HepG2 (cell line): Measurements from ENCODE around the gene EFNA3.

ENCODE experiments used
- CREB1 ChIP-seq, 2 experiments: fragments of 450-650 bp in 1 of 2; IDR thresholded peaks; 2 replicates each; pipeline ENCODE4 v1.6.1; 2016 to 2017; ENCODE audit warnings: control low read depth in 1 of 2, mild to moderate bottlenecking in 1 of 2, missing compliant biosample characterization in 1 of 2, missing genetic modification characterization in 1 of 2
- CTCF ChIP-seq: sonication (generic); formaldehyde crosslinking; IDR thresholded peaks from 2 replicates; pipeline ENCODE4 v1.5.0; 2020; ENCODE audit warnings: mild to moderate bottlenecking, missing genetic modification reagents, moderate library complexity
- HIVEP1 ChIP-seq: sonication (generic); formaldehyde crosslinking; IDR thresholded peaks from 2 replicates; pipeline ENCODE4 v1.4.0; 2020; ENCODE audit warnings: mild to moderate bottlenecking, missing genetic modification reagents

GRCh38 chr1:155057788-155058211, 20.8 kb upstream of the EFNA3 start:
- no peak for TF ChIP-seq HIVEP1
- no peak for TF ChIP-seq CREB1 (IDR thresholded peaks at IDR 0.05)
- no peak for TF ChIP-seq CREB1 (CRISPR knock-in tag; IDR thresholded peaks at IDR 0.05)
- no peak for TF ChIP-seq CTCF (CRISPR knock-in tag)
